NCI-H345 treated with DMSO at 0.1 percent for 48 hours (cell line): ENCODE results near the gene CDCA5.
A peak's percentile ranks its signal among the peaks of the same experiment; 100 is the strongest.

Source experiments
- DNase-seq: peaks from one replicate; lab custom pipeline; 2025; ENCODE audit not compliant: unreplicated experiment; lab: John Stamatoyannopoulos, UW

The CDCA5 gene

GRCh38 chr11:65047581-65048422 is 36.0 kb downstream of the CDCA5 start:
- no peak for DNase-seq

DNA sequence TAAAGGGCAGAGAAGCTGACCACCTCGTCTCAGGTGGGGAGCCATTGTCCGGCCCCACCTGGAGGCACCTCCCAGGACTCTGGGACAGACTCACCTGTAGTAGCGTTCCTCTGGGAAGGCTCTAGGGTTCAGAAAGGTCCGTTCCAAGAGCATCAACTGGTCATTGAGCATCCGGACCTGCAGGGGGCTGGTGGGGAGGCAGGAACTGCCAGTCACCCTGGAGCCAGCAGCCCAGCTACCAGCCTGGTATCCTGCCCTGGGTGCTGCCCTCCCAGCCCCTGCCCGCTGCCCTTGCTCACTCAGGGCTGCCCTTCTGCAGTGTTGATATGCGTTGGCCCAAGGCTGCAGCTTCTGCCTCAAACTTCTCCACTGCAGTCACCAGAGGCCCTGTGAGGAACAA is 38.1 kb downstream of the CDCA5 start:
- no peak for DNase-seq

DNA sequence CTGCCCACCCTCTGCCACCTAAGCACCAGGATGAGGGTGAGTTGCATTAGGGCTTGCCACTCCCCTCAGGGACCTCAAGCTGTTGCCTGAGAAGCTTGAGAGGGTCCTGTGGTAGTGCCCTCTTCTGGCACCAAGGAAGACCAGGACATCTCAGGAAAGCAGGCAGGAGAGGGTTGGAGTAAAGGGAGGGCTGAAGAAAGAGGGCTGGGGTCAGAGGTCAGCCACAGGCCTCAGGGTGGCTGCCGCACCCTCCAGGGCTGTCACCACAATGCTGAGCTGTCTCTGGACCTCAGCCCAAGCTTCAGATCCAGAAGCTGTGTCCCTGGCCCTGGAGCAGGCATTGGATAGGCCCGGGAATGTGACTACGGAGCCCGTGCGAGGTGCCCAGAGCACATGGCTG is 38.8 kb downstream of the CDCA5 start:
- DNase-seq = no peak

- no peak for DNase-seq
Measured at GRCh38 chr11:65043881-65044501, 39.8 kb downstream of the CDCA5 start.

DNA sequence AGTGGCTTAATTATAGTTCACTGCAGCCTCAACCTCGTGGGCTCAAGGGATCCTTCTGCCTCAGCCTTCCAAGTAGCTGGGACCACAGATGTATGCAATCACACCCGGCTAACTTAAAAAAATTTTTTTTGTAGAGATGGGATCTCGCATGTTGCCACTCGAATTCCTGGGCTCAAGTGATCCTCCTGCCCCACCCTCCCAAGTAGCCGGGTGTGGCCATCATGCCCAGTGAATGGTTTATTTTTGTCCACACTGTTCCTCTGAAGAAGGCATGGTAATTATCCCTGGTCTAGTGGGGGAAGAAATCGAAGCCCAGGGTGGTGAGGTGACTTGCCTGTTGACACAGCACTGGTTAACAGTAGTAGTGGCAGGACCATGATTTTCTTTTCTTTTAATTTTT is 40.9 kb downstream of the CDCA5 start:
- no peak for DNase-seq

- DNase-seq = peak; percentile 95
Measured at GRCh38 chr11:65040847-65041622, 42.8 kb downstream of the CDCA5 start, which contains the start of gene SAC3D1. Gene SAC3D1, plus strand, starts transcription at chr11:65041210. Its CDS starts 83 bp downstream, at chr11:65041293.

DNA sequence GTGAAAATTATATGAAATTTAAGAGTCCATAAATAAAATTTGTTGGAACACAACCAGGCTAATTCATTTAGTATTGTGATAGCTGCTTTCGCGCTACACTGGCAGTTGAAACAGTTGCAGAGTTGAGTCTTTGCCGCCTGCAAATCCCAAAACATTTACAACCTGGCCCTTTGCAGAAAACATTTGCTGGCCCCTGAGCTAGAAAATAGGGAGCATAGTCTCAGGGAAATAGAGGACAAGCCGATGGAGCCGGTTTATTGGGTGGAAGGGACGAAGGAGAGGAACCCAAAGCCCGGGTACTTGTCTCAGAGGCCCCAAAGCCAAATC is 43.4 kb downstream of the CDCA5 start:
- no peak for DNase-seq

- DNase-seq = no peak
Measured at GRCh38 chr11:65036931-65037330, 46.9 kb downstream of the CDCA5 start.

DNA sequence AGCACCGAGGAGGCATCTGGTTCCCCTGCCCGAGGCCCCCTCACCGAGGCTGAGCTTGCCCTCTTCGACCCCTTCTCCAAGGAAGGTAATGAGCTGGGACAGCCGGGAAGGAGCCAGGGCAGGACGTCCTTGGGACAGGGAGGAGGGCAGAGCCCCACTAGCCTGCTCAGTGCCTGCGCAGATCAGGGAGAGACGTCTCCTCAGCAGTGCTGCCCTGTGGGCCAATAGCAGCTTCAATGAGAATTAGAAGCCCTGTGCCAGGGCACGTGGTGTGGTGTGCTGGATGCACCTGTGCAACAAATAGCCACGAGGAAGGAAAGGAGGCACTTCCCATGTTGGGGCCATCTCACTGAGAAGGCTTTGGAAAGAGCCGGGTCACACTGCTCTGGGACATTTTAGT is 48.3 kb downstream of the CDCA5 start:
- no peak for DNase-seq

- no peak for DNase-seq
Measured at GRCh38 chr11:65034423-65034822, 49.4 kb downstream of the CDCA5 start.

GRCh38 chr11:65032216-65032615 is 51.6 kb downstream of the CDCA5 start:
- no peak for DNase-seq
